Stimulated activated CD8-positive, alpha-beta memory T cell treated with anti-CD3 and anti-CD28 coated beads, Interleukin-2, amount 100 ng/mL, for 48 hours (primary cell): Measurements from ENCODE around the gene MECP2.

Experiments
- DNase-seq, 2 donors: peaks; one replicate each; pipeline ENCODE4 v3.0.0-alpha.2; 2020; ENCODE audit warnings: low read depth in 2 of 2

MECP2 gene

DNA sequence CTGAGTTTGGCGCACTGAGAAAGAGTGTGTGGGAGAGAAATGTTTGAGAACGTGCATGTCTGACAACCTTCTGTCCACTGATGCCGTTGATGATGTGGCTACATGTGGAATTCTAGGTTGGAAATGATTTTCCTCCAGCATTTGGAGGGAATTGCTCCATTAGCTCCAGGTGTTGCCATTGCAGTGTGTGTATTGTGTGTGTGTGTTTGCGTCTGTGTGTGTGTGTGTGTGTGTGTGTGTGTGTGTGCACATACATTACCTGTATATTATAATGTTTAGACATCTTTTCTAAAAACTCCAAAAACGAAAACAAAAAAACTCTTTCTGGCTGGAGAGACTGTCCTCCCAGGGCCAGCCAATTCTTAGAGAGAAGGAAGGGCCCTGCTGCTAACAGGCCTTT lies 18.2 kb upstream of the MECP2 start:
- DNase-seq, result no peak

DNA sequence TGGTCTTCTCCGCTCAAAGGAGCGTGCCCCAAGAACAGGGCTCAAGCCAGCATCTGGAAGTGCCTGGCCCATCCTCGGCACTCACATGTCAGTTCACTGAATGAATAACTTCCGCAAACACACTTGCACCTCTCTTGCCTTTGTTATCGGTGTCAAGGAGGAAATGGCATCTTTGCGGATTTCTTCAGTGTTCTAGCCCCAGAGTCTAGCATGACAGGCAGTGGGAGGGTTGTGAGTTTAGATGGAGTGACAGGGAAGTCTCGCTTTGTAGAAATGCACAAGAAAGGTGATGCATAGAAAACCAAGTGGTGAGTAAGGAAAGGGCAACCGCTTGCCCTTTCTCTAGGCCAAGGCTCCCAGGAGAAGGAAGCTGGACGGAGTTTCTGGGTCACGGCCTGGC lies 17.6 kb upstream of the MECP2 start:
- no peak for DNase-seq

DNA sequence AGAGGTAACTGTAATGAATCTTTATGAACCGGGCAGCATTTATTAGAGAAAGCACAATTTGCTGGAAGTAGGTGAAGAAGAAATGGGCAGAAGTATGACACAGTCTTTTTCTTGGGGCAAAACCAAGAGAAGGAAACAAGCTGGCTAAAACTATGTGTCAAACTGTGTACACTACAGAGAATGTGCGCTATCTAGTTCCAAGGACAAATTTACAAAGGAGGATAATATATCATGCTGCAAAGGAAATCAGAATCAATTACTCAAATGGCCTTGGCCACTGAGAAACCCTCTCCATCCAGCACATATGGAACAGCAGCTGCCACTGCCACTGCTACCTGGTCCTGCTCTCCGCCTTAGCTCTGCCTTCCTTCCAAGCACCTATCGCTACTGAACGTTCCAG lies 17.1 kb upstream of the MECP2 start:
- DNase-seq, result no peak

DNA sequence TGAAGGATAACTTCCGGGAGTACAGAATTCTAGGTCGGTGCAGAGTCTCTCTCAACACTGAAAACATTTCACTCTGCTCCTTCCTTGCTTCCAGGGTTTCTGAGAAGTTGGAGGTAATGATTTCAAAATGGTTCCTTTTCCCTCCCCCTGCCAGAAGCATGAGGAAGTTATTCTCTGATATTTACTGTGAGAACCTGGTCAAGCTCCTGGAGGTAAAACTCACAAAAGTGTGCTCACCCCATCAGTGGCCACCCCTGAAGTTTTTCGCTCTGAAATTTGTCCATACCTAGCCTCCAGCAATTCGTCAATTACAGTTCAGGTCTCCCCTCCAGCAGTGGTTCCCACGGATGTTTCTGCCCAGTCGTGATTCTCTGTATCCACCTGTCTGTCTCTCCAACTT lies 16.2 kb upstream of the MECP2 start:
- DNase-seq, result no peak

- no peak for DNase-seq
These were observed 1.0 kb upstream of the MECP2 start for GRCh38 chrX:154098551-154098950.

GRCh38 chrX:154097003-154097588 lies 421 bp downstream of the MECP2 start:
- peak; percentile 48 to 57 for DNase-seq

DNA sequence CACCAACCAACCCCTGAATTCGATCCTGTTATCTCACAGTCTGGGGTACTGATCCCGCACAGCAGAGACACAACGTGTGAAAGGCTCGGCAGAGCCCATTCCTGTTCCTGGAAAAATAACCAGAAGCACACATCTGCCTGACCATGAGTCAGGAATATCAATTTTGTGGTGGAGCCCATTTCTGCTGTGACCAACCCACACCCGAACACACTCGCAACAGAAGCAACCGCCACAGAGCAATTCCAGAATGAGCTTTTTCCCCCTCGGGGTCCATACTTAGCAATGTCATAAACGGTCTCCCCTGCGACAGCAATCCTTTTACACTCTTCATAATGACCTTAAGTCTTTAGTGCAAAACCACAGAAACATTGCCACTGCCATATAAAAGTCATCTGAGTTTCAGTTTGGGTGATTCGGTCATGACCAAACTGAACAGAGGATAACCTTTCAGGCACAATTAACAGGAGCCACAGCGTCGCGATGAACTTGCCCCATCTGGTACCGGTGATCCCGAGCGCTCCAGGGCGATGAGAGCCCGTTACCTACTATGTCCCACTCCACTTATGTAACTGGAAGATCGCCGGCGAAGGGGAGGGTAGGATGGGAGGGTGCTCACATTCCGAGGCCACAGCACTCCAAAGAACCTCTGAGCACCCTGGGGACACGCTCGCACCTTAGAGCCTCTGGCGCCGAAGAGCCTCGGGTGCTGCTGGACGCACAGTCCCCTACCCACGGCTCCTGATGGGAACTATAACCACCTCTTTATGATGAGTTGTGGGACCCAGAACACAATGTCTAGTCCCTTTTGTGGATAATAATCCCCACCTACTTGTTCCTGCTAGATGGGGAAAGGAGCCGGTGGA lies 1.1 kb downstream of the MECP2 start:
- no peak for DNase-seq

GRCh38 chrX:154094833-154095232 lies 2.7 kb downstream of the MECP2 start:
- DNase-seq, result no peak

DNA sequence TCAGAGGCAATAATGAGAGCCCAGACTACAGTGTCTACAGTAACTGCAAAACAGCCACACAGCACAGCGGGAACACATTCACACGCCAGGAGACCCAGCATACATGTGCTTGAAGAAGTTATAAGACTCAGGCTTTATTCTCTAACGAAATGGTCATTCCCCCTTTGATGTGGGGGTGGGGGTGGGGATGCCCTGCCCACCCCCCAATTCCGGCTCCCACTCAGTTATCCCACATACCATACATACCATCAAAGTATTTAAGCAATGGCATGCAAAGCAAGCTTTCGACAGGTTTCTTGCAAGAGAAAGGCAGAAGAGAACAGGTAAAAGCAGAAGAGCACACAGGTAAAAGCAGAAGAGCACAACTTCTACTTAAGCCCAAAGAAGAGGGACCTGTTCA lies 3.6 kb downstream of the MECP2 start:
- DNase-seq, result no peak

DNA sequence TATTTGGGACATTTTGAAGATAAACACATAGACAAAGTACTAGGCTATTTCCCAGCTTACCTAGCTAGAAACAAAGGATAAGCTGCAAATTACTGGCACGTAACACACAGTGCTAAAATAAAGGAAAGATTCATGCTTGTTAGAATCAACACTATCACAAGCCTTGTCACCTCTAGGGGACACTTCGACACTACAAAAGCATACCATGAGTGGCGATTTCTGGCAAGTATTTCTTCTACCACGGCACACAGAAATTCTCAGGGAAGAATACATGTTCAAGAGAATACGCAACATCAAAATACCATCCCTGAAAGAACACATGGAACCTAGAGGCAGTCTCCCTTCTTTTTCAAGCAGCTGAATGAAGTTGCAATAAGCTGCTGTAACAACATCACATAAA lies 5.1 kb downstream of the MECP2 start:
- DNase-seq, result no peak

DNA sequence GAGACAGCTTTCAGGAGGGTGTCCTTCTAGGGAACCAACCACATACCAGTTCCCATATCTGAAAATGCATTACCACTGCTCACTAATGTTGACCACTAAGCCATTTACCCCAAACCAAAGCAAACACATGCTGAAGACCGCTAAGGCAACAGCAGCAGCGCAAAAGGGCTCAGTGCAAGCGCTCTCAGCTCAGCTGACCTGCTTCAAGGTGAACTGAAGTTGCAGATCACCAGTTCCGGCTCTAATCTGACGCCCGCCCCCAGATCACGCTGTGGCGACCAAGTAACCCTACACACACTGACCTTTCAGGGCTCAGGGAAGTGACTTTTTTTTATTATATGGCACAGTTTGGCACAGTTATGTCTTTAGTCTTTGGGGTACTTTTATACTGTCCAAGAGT lies 5.8 kb downstream of the MECP2 start:
- peak in 1 of 2 donors; percentile 17 for DNase-seq

DNA sequence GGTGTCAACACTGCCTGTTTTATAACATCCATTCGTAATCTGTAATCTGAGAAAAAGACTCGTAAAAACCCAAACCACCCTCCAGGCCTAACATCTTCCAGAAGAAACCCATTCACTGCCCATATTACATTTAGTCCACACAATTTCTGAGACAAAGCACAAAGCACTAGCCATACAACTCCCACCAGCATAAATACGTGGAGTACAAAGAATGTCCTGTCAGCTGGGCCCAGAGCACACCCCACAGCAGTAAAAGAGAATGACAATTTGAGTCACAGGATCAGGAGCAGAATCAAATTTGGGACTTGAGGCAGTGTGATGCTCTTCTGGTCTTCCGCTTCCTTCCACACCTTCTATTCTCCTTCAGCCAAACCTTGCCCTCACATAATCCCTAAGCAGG lies 6.8 kb downstream of the MECP2 start:
- DNase-seq, result no peak

GRCh38 chrX:154084449-154085300 lies 12.8 kb downstream of the MECP2 start:
- no peak for DNase-seq

DNA sequence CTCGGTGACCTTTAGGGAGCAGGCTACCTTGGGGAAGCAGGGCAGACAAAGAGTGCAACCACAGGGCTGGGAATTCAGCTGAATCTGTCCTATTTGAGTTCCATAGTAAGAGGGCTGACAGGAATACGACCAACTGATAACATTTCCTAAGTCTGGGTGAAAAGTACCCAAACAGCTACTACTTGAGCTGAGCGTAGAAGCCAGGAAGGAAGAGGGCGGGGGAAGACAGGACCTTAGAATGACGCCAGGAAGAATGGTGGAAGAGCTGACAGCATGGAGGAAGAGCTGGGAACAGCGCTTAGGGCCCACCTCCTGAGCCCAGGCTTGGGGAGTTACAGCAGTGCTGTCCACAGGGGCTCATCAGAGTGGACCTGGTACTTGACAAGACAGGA lies 14.4 kb downstream of the MECP2 start:
- no peak for DNase-seq

DNA sequence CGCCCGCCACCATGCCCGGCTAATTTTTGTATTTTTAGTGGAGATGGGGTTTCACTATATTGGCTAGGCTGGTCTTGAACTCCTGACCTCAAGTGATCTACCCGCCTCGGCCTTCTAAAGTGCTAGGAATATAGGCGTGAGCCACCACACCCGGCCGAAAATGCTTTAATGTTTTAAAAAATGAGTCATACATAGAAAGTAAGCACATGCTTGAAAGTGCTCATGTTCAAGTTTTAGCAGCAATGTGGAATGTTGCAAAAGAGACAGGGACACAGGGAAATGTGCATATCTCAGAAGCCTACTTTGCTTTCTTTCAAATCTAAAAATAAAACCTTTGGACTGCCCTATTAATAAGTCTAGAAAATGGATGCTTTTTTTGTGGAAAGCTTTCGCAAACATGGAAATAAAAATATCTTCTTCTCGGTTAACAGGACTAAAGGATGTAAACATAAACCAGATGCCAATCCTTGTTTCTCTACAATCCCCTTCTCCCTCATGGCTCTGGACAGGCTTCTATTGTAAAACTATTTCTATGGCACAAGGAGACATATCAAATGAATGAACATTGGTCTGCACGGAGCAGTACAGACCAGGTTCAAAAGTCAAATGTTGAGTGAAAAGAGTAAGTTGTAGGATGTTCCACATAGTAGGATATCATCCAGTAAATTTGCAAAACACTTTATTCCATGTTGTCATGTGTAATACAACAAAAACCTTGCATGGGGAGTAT lies 15.0 kb downstream of the MECP2 start:
- no peak for DNase-seq

- DNase-seq, result no peak
These were observed 20.4 kb downstream of the MECP2 start for GRCh38 chrX:154077101-154077500.

DNA sequence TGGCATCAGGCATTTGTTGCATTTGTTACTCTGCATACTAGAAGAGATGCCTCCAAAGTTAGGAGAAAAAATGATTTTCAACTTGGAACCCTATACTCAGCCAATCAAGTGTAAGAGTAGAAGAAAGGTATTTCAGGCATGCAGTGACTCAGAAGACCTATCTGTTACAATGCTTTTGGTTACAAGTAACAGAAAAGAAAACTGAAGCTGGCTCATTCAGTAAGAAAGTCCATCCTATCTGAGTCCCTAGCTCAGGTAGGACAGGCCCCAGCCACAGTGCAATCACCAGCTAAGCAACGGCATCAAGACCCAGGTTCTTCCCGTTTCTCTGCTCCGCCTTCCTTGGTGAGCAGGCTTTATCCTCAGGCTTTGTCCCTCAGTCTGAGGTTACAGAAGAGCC lies 23.3 kb downstream of the MECP2 start:
- DNase-seq, result no peak

DNA sequence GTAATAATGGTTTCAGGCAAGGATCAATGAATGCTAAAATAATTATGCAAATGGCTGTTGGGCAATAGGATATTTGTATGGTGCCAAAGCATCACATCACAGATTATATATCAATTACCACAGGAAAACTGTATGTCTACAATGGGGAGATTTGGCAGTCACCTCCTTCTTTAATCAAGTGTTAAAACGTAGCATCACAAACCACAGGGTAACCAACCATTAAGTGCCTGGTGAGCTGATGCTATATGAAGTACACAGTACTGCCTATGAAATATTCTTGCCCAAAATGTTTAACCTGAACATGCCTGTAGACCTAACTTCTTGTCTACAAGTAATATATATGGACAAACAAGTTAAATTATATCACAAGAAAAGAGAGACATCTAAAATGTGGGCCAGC lies 25.3 kb downstream of the MECP2 start:
- no peak for DNase-seq

DNA sequence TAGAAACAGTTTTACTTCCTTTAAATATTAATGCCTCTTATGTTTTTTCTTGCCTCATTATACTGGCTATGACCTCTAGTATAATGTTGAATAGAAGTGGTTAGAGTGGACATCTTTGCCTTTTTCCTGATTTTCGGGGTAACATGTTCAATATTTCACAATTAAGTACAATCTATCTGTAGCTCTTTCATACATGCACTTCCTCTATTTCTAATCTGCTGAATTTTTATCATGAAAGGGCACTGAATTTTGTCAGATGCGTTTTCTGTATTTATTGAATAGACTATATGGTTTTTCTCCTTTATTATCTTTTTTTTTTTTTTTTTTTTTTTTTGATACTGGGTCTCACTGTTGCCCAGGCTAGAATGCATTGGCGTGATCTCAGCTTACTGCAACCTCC lies 29.0 kb downstream of the MECP2 start:
- no peak for DNase-seq

GRCh38 chrX:154064637-154065435 lies 32.7 kb downstream of the MECP2 start:
- no peak for DNase-seq

DNA sequence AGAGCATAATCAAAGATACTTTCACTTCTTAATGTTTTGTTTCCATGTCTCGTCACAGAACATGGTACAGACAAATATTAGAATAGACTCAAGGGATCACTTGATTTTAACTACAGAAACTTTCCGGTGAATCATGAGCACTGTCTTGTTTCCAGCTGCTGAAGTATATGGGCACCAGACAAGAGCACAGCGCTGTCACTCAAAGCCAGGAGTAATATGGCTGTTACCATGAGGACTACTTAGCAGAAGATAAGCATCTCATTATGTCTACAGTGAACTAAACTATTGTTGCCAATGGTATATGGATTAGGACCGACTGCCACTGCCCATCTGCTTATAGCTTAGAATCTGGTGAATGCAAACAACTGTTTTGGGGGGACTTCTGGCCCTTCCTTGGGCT lies 34.3 kb downstream of the MECP2 start:
- no peak for DNase-seq
